ENCODE data around the gene ATP8A2.

GRCh38 chr13:26011996-26012821, 640.4 kb downstream of the ATP8A2 start:
- no peak for TF ChIP-seq CTCF (IDR thresholded peaks at IDR 0.05)
- TF ChIP-seq POLR2AphosphoS5 (IDR thresholded peaks at IDR 0.05; ENCODE audit: low read depth, low read length), result no peak

Data from Panc1 (cell line).